ENCODE results near the gene RPGRIP1.

GRCh38 chr14:21245813-21246212 is 34.1 kb upstream of the RPGRIP1 start:
- TF ChIP-seq EZH2 (IDR thresholded peaks at IDR 0.05; ENCODE audit: borderline replicate concordance, low read depth, low read length, severe bottlenecking) (no peak), CTCF (IDR thresholded peaks at IDR 0.05; ENCODE audit: borderline replicate concordance, extremely low read depth, low read length, poor library complexity, severe bottlenecking) (no peak)

Data from DND-41 (cell line).